Activated naive CD4-positive, alpha-beta T cell (primary cell): ENCODE results near the gene DSTN.
"Not testable (repeated sequence)": the region's sequence is repeated elsewhere in the genome, so short reads cannot be mapped to it uniquely, and the experiment has no call there.

Experiments used
- DNase-seq, 4 experiments: peaks; one replicate each; lab custom pipeline; 2025; lab: John Stamatoyannopoulos, UW

The DSTN gene

GRCh38 chr20:17651129-17651759, 81.4 kb downstream of the DSTN start:
- DNase-seq, result no peak

GRCh38 chr20:17651760-17652388, 82.0 kb downstream of the DSTN start:
- DNase-seq, result no peak

- no peak for DNase-seq
Measured at GRCh38 chr20:17652411-17652810, 82.5 kb downstream of the DSTN start.

- no peak for DNase-seq
Measured at GRCh38 chr20:17653835-17654648, 84.2 kb downstream of the DSTN start.

GRCh38 chr20:17654649-17655285, 84.9 kb downstream of the DSTN start:
- DNase-seq, result no peak

GRCh38 chr20:17655286-17655651, 85.4 kb downstream of the DSTN start:
- no peak for DNase-seq

- no peak for DNase-seq
Measured at GRCh38 chr20:17655865-17656479, 86.1 kb downstream of the DSTN start.

GRCh38 chr20:17657079-17657825, 87.4 kb downstream of the DSTN start:
- no peak for DNase-seq

GRCh38 chr20:17657898-17658647, 88.2 kb downstream of the DSTN start:
- no peak for DNase-seq

GRCh38 chr20:17658648-17658993, 88.7 kb downstream of the DSTN start:
- DNase-seq, result no peak

GRCh38 chr20:17659344-17659743, 89.5 kb downstream of the DSTN start:
- not testable (repeated sequence) for DNase-seq
